MM.1S (cell line): ENCODE measurements around the gene CRHBP.

Source experiments
- CTCF ChIP-seq: fragments of 300-600 bp; sonication (generic); IDR thresholded peaks from 2 replicates; pipeline ENCODE4 v1.5.1; 2016; ENCODE audit warnings: antibody characterized with exemption, low read length, mixed read lengths
- EZH2 ChIP-seq: fragments of 300-600 bp; sonication (generic); optimal IDR thresholded peaks from 2 replicates; pipeline ENCODE3; 2017; ENCODE audit warnings: low read depth, mild to moderate bottlenecking, antibody characterized with exemption, low read length, mixed read lengths
- EZH2phosphoT487 ChIP-seq: fragments of 300-600 bp; sonication (generic); IDR thresholded peaks from 2 replicates; pipeline ENCODE4 v1.6.1; 2018; ENCODE audit warnings: antibody characterized with exemption, low read length

- TF ChIP-seq CTCF (no peak), EZH2 (no peak), EZH2phosphoT487 (no peak)
These were observed 64.1 kb downstream of the CRHBP start for GRCh38 chr5:77016962-77017361.
